Measurements from ENCODE around the gene PPAN. TPM values are rescaled to one million over a fixed set of nuclear protein-coding genes. Genes with fewer than 3 reads are reported as not detected.

Gene PPAN
- total RNA-seq, 1 experiment from 2014 or later: 101 TPM

GRCh38 chr19:10158485-10158884 is 52.3 kb downstream of the PPAN start:
- DNase-seq (ENCODE audit: low read depth, low spot score): no peak
- Histone ChIP-seq H3K79me2 (ENCODE audit: insufficient read depth, low read length) (peaks cover 16% of the 10 kb centered on the region; the same call in 1 of the 2 replicates), H4K20me1 (ENCODE audit: insufficient read depth) (no peaks in the 10 kb centered on the region), H3K9ac (ENCODE audit: low read length) (no peak overlapping the region), H2AFZ (ENCODE audit: low read depth, low read length, poor library complexity, severe bottlenecking) (no peak overlapping the region), H3K4me1 (ENCODE audit: control insufficient read depth in 1 of 2, insufficient read depth in 2 of 2, low read length in 2 of 2) (no peaks in the 10 kb centered on the region), H3K9me3 (ENCODE audit: control insufficient read depth in 1 of 2, insufficient read depth in 1 of 2, low read depth in 1 of 2, low read length in 2 of 2) (no peaks in the 10 kb centered on the region), H3K27me3 (ENCODE audit: insufficient read depth, low read length) (no peaks in the 10 kb centered on the region), H3K36me3 (ENCODE audit: control insufficient read depth in 1 of 2, insufficient read depth in 2 of 2, low read length in 2 of 2) (peaks cover 73 to 88% of the 10 kb centered on the region in 2 experiments; a peak in 3 of 4 replicates), H3K9me2 (ENCODE audit: insufficient read depth) (no peaks in the 10 kb centered on the region), H3K27ac (ENCODE audit: low read depth, low read length) (no peak overlapping the region), H3K4me3 (replicated peaks in 1 of 2; ENCODE audit: low read depth in 1 of 2, low read length in 2 of 2) (no peak overlapping the region), H3K4me2 (ENCODE audit: low read length) (no peak overlapping the region)
- ChIA-PET CTCF (no interaction called here), POLR2A (no interaction called here), RAD21 (ENCODE audit: low non-redundant PET in 1 of 2, low total read pairs in 2 of 2, uncharacterized antibody in 2 of 2, unreplicated experiment in 2 of 2) (no interaction called here)
- peak; percentile 23 for ATAC-seq
- BruUV-seq (replicated peaks): no TSS peak
- intact Hi-C loops (cut with micrococcal nuclease): no loop called here
- TF ChIP-seq ATF3 (IDR thresholded peaks at IDR 0.05) (no peak), CBX3 (IDR thresholded peaks at IDR 0.05; ENCODE audit: low read depth) (no peak), REST (IDR thresholded peaks at IDR 0.05; ENCODE audit: low read depth) (no peak), ZBTB33 (IDR thresholded peaks at IDR 0.05; ENCODE audit: extremely low read depth, insufficient replicate concordance, low read length) (no peak), FOSL1 (IDR thresholded peaks at IDR 0.05; ENCODE audit: low read depth) (no peak), TCF7L2 (IDR thresholded peaks at IDR 0.05; ENCODE audit: borderline replicate concordance, extremely low read depth, insufficient read depth, insufficient read length) (no peak), SIN3A (IDR thresholded peaks at IDR 0.05; ENCODE audit: low read depth) (no peak), SRF (IDR thresholded peaks at IDR 0.05; ENCODE audit: low read depth) (no peak), EGR1 (IDR thresholded peaks at IDR 0.05; ENCODE audit: low read depth) (no peak), CEBPB (IDR thresholded peaks at IDR 0.05; ENCODE audit: low read depth) (no peak), EZH2phosphoT487 (IDR thresholded peaks at IDR 0.05; ENCODE audit: borderline replicate concordance) (no peak), EZH2 (IDR thresholded peaks at IDR 0.05) (no peak)
